Activated T-cell treated with anti-CD3 and anti-CD28 coated beads, Interleukin-2, amount 50 U/mL, for 24 hours (primary cell): ENCODE data around the gene FMO5.
A peak's percentile ranks its signal among the peaks of the same experiment; 100 is the strongest.
"Not testable (repeated sequence)": the region's sequence is repeated elsewhere in the genome, so short reads cannot be mapped to it uniquely, and the experiment has no call there.

Experiments
- DNase-seq: peaks from one replicate; pipeline ENCODE4 v3.0.0-alpha.2; 2020
- H3K27ac Mint-ChIP-seq: 2 replicates; pipeline ENCODE4 v1.8.0; 2020; ENCODE audit warnings: mild to moderate bottlenecking, mixed read lengths
- H3K27me3 Mint-ChIP-seq: 2 replicates; pipeline ENCODE4 v1.8.0; 2020; ENCODE audit warnings: mixed read lengths
- H3K36me3 Mint-ChIP-seq: 2 replicates; pipeline ENCODE4 v1.8.0; 2020; ENCODE audit warnings: low read depth, mixed read lengths
- H3K4me1 Mint-ChIP-seq: 2 replicates; pipeline ENCODE4 v1.8.0; 2020; ENCODE audit warnings: low read depth, mixed read lengths
- H3K4me3 Mint-ChIP-seq: 2 replicates; pipeline ENCODE4 v1.8.0; 2020; ENCODE audit warnings: mild to moderate bottlenecking, moderate library complexity, mixed read lengths
- H3K9me3 Mint-ChIP-seq: 2 replicates; pipeline ENCODE4 v1.8.0; 2020; ENCODE audit warnings: mixed read lengths

FMO5 gene

GRCh38 chr1:147243841-147244240 is 18.7 kb upstream of the FMO5 start:
- no peak overlapping the region for H3K27ac Mint-ChIP-seq
- no peaks in the 10 kb centered on the region for H3K27me3 Mint-ChIP-seq
- H3K9me3 Mint-ChIP-seq = no peaks in the 10 kb centered on the region
- H3K36me3 Mint-ChIP-seq = peaks cover 29% of the 10 kb centered on the region
- peaks cover 48% of the 10 kb centered on the region for H3K4me1 Mint-ChIP-seq
- DNase-seq = no peak
- peak overlapping the region; percentile 94 for H3K4me3 Mint-ChIP-seq

- Mint-ChIP-seq H3K4me3 (peak overlapping the region; percentile 94), H3K4me1 (peaks cover 43% of the 10 kb centered on the region), H3K9me3 (no peaks in the 10 kb centered on the region), H3K27ac (peak overlapping the region; percentile 86), H3K27me3 (no peaks in the 10 kb centered on the region), H3K36me3 (peaks cover 29% of the 10 kb centered on the region)
- DNase-seq = no peak
These were observed 18.1 kb upstream of the FMO5 start for GRCh38 chr1:147243228-147243685.

GRCh38 chr1:147242449-147243227 is 17.5 kb upstream of the FMO5 start, which contains the start of gene CHD1L:
CHD1L (plus strand) TSS chr1:147242684; CDS start chr1:147242704, 20 bp downstream.
- Mint-ChIP-seq H3K9me3 (no peaks in the 10 kb centered on the region), H3K4me1 (peaks cover 40% of the 10 kb centered on the region), H3K27ac (peak within 1 kb of the TSS; percentile 86), H3K27me3 (no peaks in the 10 kb centered on the region), H3K4me3 (peak within 1 kb of the TSS; percentile 94), H3K36me3 (peaks cover 29% of the 10 kb centered on the region)
- peak; percentile 95 for DNase-seq

GRCh38 chr1:147241934-147242448 is 16.9 kb upstream of the FMO5 start:
- DNase-seq = no peak
- Mint-ChIP-seq H3K9me3 (no peaks in the 10 kb centered on the region), H3K27ac (peak overlapping the region; percentile 86), H3K4me3 (peak overlapping the region; percentile 94), H3K36me3 (peaks cover 23% of the 10 kb centered on the region), H3K4me1 (peaks cover 33% of the 10 kb centered on the region), H3K27me3 (no peaks in the 10 kb centered on the region)

- H3K4me3 Mint-ChIP-seq, H3K27me3 Mint-ChIP-seq, H3K9me3 Mint-ChIP-seq, H3K27ac Mint-ChIP-seq, DNase-seq: not testable (repeated sequence)
- H3K4me1 Mint-ChIP-seq = peaks cover 18% of the 10 kb centered on the region
- peaks cover 13% of the 10 kb centered on the region for H3K36me3 Mint-ChIP-seq
These were observed 15.1 kb upstream of the FMO5 start for GRCh38 chr1:147240131-147240721.

- Mint-ChIP-seq H3K4me3 (no peak overlapping the region), H3K36me3 (peaks cover 9% of the 10 kb centered on the region), H3K27ac (no peak overlapping the region), H3K27me3 (no peaks in the 10 kb centered on the region), H3K9me3 (no peaks in the 10 kb centered on the region), H3K4me1 (peaks cover 9% of the 10 kb centered on the region)
- DNase-seq = no peak
These were observed 14.0 kb upstream of the FMO5 start for GRCh38 chr1:147238925-147239820.

GRCh38 chr1:147238053-147238902 is 13.1 kb upstream of the FMO5 start:
- Mint-ChIP-seq H3K27me3 (no peaks in the 10 kb centered on the region), H3K4me1 (peaks cover 5% of the 10 kb centered on the region), H3K27ac (no peak overlapping the region), H3K4me3 (no peak overlapping the region), H3K9me3 (no peaks in the 10 kb centered on the region), H3K36me3 (peaks cover under 1% of the 10 kb centered on the region)
- DNase-seq = no peak

- no peak overlapping the region for H3K27ac Mint-ChIP-seq
- H3K27me3 Mint-ChIP-seq = no peaks in the 10 kb centered on the region
- peaks cover 3% of the 10 kb centered on the region for H3K4me1 Mint-ChIP-seq
- no peak overlapping the region for H3K4me3 Mint-ChIP-seq
- no peak for DNase-seq
- no peaks in the 10 kb centered on the region for H3K36me3 Mint-ChIP-seq
- no peaks in the 10 kb centered on the region for H3K9me3 Mint-ChIP-seq
These were observed 12.0 kb upstream of the FMO5 start for GRCh38 chr1:147236959-147237791.

GRCh38 chr1:147236448-147236847 is 11.3 kb upstream of the FMO5 start:
- Mint-ChIP-seq H3K4me1 (no peaks in the 10 kb centered on the region), H3K27me3 (no peaks in the 10 kb centered on the region), H3K27ac (no peak overlapping the region), H3K9me3 (no peaks in the 10 kb centered on the region), H3K4me3 (no peak overlapping the region), H3K36me3 (no peaks in the 10 kb centered on the region)
- DNase-seq = no peak

- Mint-ChIP-seq H3K36me3 (no peaks in the 10 kb centered on the region), H3K27ac (no peak overlapping the region), H3K27me3 (peaks cover 5% of the 10 kb centered on the region), H3K9me3 (no peaks in the 10 kb centered on the region), H3K4me1 (no peaks in the 10 kb centered on the region), H3K4me3 (no peak overlapping the region)
- no peak for DNase-seq
These were observed 10.7 kb upstream of the FMO5 start for GRCh38 chr1:147235822-147236221.

- not testable (repeated sequence) for H3K27ac Mint-ChIP-seq, H3K4me3 Mint-ChIP-seq, H3K36me3 Mint-ChIP-seq, H3K4me1 Mint-ChIP-seq, H3K9me3 Mint-ChIP-seq, DNase-seq, H3K27me3 Mint-ChIP-seq
These were observed 8.8 kb upstream of the FMO5 start for GRCh38 chr1:147233903-147234302.

GRCh38 chr1:147231032-147231431 is 5.9 kb upstream of the FMO5 start:
- not testable (repeated sequence) for H3K9me3 Mint-ChIP-seq, DNase-seq, H3K4me1 Mint-ChIP-seq, H3K36me3 Mint-ChIP-seq, H3K27me3 Mint-ChIP-seq, H3K4me3 Mint-ChIP-seq, H3K27ac Mint-ChIP-seq
